B cell (primary cell): ENCODE measurements around the gene TMC6. TPM values are rescaled to one million over a fixed set of nuclear protein-coding genes. Genes with fewer than 3 reads are reported as not detected.
A peak's percentile ranks its signal among the peaks of the same experiment; 100 is the strongest.

Experiments
- ATAC-seq: fragments of 200-7000 bp; cut with Tn5 transposase; one replicate; pipeline ENCODE4 v1.10.0; 2021; ENCODE audit warnings: low read depth, mild to moderate bottlenecking, moderate number of reproducible peaks, moderate library complexity
- CTCF ChIA-PET: fragments of 350-600 bp; sonication (Branson Sonifier 250); formaldehyde crosslinking; loops from one replicate; lab custom pipeline; 2021; ENCODE audit warnings: antibody characterized with exemption, inconsistent platforms; lab: Charles Lee
- POLR2A ChIA-PET: fragments of 350-600 bp; sonication (Branson Sonifier 250); formaldehyde crosslinking; loops from one replicate; lab custom pipeline; 2021; ENCODE audit warnings: antibody characterized with exemption; lab: Charles Lee
- DNase-seq: peaks from one replicate; pipeline ENCODE4 v3.0.0; 2013
- H2AFZ ChIP-seq: 2 replicates; pipeline ENCODE4 v1.6.1; 2012; ENCODE audit warnings: mild to moderate bottlenecking, low read depth, low read length; ENCODE audit not compliant: insufficient read depth, poor library complexity, severe bottlenecking
- H3K27ac ChIP-seq, 2 donors: 1 replicate in 1 of 2; 2 replicates in 1 of 2; pipeline ENCODE4 v1.5.1; 2012 to 2013; ENCODE audit warnings: low read length in 2 of 2, mild to moderate bottlenecking in 2 of 2, moderate library complexity in 1 of 2
- H3K27me3 ChIP-seq, 4 experiments: fragments of 200-600 bp in 1 of 4; sonication (generic) in 1 of 4; replicated peaks in 1 of 4; 1 replicate in 2 of 4; 2 replicates in 2 of 4; pipeline versions ENCODE4 v1.6.1 to v1.7.0; 2013 to 2016; ENCODE audit warnings: low read length in 3 of 4, mild to moderate bottlenecking in 2 of 4, mixed read lengths in 1 of 4, moderate library complexity in 1 of 4; ENCODE audit not compliant: insufficient read depth in 4 of 4, control insufficient read depth in 3 of 4; ENCODE audit errors: control extremely low read depth in 1 of 4
- H3K36me3 ChIP-seq, 2 experiments: replicated peaks in 1 of 2; 1 replicate in 1 of 2; 2 replicates in 1 of 2; pipeline versions ENCODE4 v1.6.1 to v1.7.1; 2013; ENCODE audit warnings: low read length in 1 of 2; ENCODE audit not compliant: insufficient read depth in 2 of 2, control insufficient read depth in 1 of 2; ENCODE audit errors: control extremely low read depth in 1 of 2, extremely low read depth in 1 of 2
- H3K4me1 ChIP-seq, 2 donors: fragments of 200-600 bp in 1 of 2; sonication (generic) in 1 of 2; 1 replicate in 1 of 2; 2 replicates in 1 of 2; pipeline versions ENCODE4 v1.5.1 to v1.6.1; 2013 to 2017; ENCODE audit warnings: low read length in 2 of 2; ENCODE audit not compliant: control insufficient read depth in 2 of 2, insufficient read depth in 2 of 2
- H3K4me2 ChIP-seq: replicated peaks from 2 replicates; pipeline ENCODE3; 2012; ENCODE audit warnings: mild to moderate bottlenecking, low read depth, low read length; ENCODE audit not compliant: poor library complexity, severe bottlenecking
- H3K4me3 ChIP-seq, 5 experiments: fragments of 200-600 bp in 1 of 5; sonication (generic) in 1 of 5; 1 replicate in 3 of 5; 2 replicates in 2 of 5; pipeline versions ENCODE4 v1.5.1 to v1.7.0; 2011 to 2016; ENCODE audit warnings: low read length in 4 of 5, mild to moderate bottlenecking in 4 of 5, low read depth in 2 of 5, control low read depth in 1 of 5, moderate library complexity in 1 of 5; ENCODE audit not compliant: insufficient read depth in 1 of 5; ENCODE audit errors: control extremely low read depth in 1 of 5, extremely low read depth in 1 of 5
- H3K79me2 ChIP-seq: fragments of 200-600 bp; sonication (generic); one replicate; pipeline ENCODE4 v1.6.0; 2016; ENCODE audit warnings: low read length; ENCODE audit not compliant: control insufficient read depth, insufficient read depth
- H3K9ac ChIP-seq: fragments of 200-600 bp; sonication (generic); 2 replicates; pipeline ENCODE4 v1.6.1; 2017; ENCODE audit warnings: mild to moderate bottlenecking, low read length, moderate library complexity
- H3K9me3 ChIP-seq, 3 donors: one replicate each; pipeline versions ENCODE4 v1.6.1 to v1.7.1; 2013; ENCODE audit warnings: low read length in 2 of 3; ENCODE audit not compliant: control insufficient read depth in 2 of 3, insufficient read depth in 1 of 3; ENCODE audit errors: control extremely low read depth in 1 of 3
- H4K20me1 ChIP-seq: 2 replicates; pipeline ENCODE4 v1.6.0; 2012; ENCODE audit warnings: mild to moderate bottlenecking, low read length; ENCODE audit not compliant: insufficient read depth, control insufficient read depth, poor library complexity, severe bottlenecking
- H3K27ac Mint-ChIP-seq: one replicate; pipeline ENCODE4 v1.8.0; 2021; ENCODE audit warnings: mixed read lengths
- H3K27me3 Mint-ChIP-seq: one replicate; pipeline ENCODE4 v1.8.0; 2021; ENCODE audit warnings: mixed read lengths
- H3K4me1 Mint-ChIP-seq: one replicate; pipeline ENCODE4 v1.8.0; 2021; ENCODE audit warnings: mixed read lengths
- H3K4me3 Mint-ChIP-seq: one replicate; pipeline ENCODE4 v1.8.0; 2021; ENCODE audit warnings: mixed read lengths
- H3K9me3 Mint-ChIP-seq: one replicate; pipeline ENCODE4 v1.8.0; 2022; ENCODE audit warnings: mixed read lengths; ENCODE audit not compliant: insufficient read depth
- CTCF ChIP-seq: fragments of 200-600 bp; IDR thresholded peaks from one replicate; pipeline ENCODE4 v1.8.0; 2022; ENCODE audit warnings: antibody characterized with exemption, mild to moderate bottlenecking
- EZH2 ChIP-seq: IDR thresholded peaks from 2 replicates; pipeline ENCODE4 v1.6.1; 2012; ENCODE audit warnings: borderline replicate concordance, low read depth, mild to moderate bottlenecking, moderate library complexity, low read length; ENCODE audit not compliant: insufficient read depth, poor library complexity, severe bottlenecking
- WGBS: methylation state at CpG from one replicate; pipeline ENCODE4 v1.1.5; 2013; ENCODE audit warnings: missing lambda C conversion rate; ENCODE audit not compliant: insufficient coverage; 5-methylcytosine and 5-hydroxymethylcytosine counted together
- intact Hi-C: fragments of 100-400 bp; cut with micrococcal nuclease; formaldehyde crosslinking; loops from one replicate; pipeline ENCODE4 v1.10.0; 2022
- polyA plus RNA-seq: library from polyadenylated mRNA; depleted of rRNA; stranded (reverse); fragments of >200 nt; gene quantifications from 2 replicates; pipeline ENCODE4 v1.2.3, GENCODE V29; 2012
- total RNA-seq, 2 donors: library from RNA; stranded (reverse); fragments of 120-200 nt in 1 of 2; gene quantifications; 1 replicate in 1 of 2; 2 replicates in 1 of 2; pipeline versions ENCODE4 v1.2.3 to v1.2.4, GENCODE V29; 2013 to 2022

Gene TMC6
- total and polyA plus RNA-seq, 2 donors (not counting 1 experiment from before 2014, with no cell fraction given) = 374 to 891 TPM

- H3K4me2 ChIP-seq = no peak overlapping the region
- H3K36me3 ChIP-seq = peaks cover 2 to 73% of the 10 kb centered on the region in 2 experiments
- ChIA-PET CTCF (interaction anchor here (2.4 to 10.9 kb wide), 2 partner anchors 70 to 144 kb away, joined by 5 to 142 read pairs; no protein-coding TSS in a partner anchor), POLR2A (no interaction called here)
- no peaks in the 10 kb centered on the region for H3K79me2 ChIP-seq
- no peak overlapping the region for H3K4me3 Mint-ChIP-seq
- H3K9me3 ChIP-seq = no peaks in the 10 kb centered on the region
- H3K27me3 Mint-ChIP-seq = no peaks in the 10 kb centered on the region
- H3K4me3 ChIP-seq = no peak overlapping the region
- H2AFZ ChIP-seq = no peak overlapping the region
- peaks cover 55% of the 10 kb centered on the region for H4K20me1 ChIP-seq
- H3K4me1 Mint-ChIP-seq = peaks cover 4% of the 10 kb centered on the region
- 90% methylated on average over 4 of the region's 10 CpGs for WGBS
- TF ChIP-seq CTCF = no peak
- TF ChIP-seq EZH2 = no peak
- H3K9me3 Mint-ChIP-seq = no peaks in the 10 kb centered on the region
- DNase-seq = no peak
- H3K27ac Mint-ChIP-seq = peak overlapping the region; percentile 41
- H3K27ac ChIP-seq = no peak overlapping the region
- H3K9ac ChIP-seq = no peak overlapping the region
- no peak for ATAC-seq
- peaks cover 1 to 3% of the 10 kb centered on the region in 2 donors for H3K4me1 ChIP-seq
- H3K27me3 ChIP-seq = no peaks in the 10 kb centered on the region
- intact Hi-C loops = no loop called here
Observed at GRCh38 chr17:78107457-78107856, 21.1 kb downstream of the TMC6 start.

DNA sequence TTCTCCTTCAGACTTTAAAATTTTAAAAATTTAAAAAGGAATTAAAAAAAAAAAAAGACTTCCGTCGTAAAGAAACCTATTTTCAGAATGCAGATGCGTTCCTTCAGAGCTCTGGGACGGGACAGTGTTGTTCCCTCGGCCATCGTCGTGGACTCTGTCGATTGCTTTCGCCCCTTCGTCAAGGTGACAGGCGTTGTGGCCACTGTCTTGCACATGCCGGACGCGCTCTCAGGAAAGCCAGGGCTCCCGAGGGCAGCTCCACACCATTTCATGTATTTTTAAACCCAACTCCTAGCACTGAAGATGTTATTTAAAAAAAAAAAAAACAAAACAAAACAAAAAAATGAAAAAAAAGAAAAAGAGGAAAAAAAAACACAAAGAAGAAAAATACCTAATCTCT, 22.3 kb downstream of the TMC6 start:
- H3K9me3 Mint-ChIP-seq = no peaks in the 10 kb centered on the region
- intact Hi-C loops = no loop called here
- H3K27ac ChIP-seq = no peak overlapping the region
- POLR2A ChIA-PET = interaction anchor here (0.7 kb wide), 1 partner anchor 276 kb away, joined by 4 read pairs; no protein-coding TSS in a partner anchor
- H3K79me2 ChIP-seq = no peaks in the 10 kb centered on the region
- H3K27ac Mint-ChIP-seq = no peak overlapping the region
- ATAC-seq (no peak), DNase-seq (no peak)
- H3K9ac ChIP-seq = no peak overlapping the region
- no peak for TF ChIP-seq CTCF
- no peak for TF ChIP-seq EZH2
- no peaks in the 10 kb centered on the region for H3K27me3 Mint-ChIP-seq
- H4K20me1 ChIP-seq = peaks cover 43% of the 10 kb centered on the region
- CTCF ChIA-PET = interaction anchor here (0.8 to 10.9 kb wide), 7 partner anchors 14 to 316 kb away, joined by 3 to 142 read pairs (median 5); no protein-coding TSS in a partner anchor
- 99% methylated on average over 8 of the region's 15 CpGs for WGBS
- H3K4me2 ChIP-seq = no peak overlapping the region
- H3K36me3 ChIP-seq = peaks cover 2 to 72% of the 10 kb centered on the region in 2 experiments
- H2AFZ ChIP-seq = no peak overlapping the region
- peaks cover under 1% of the 10 kb centered on the region for H3K4me1 Mint-ChIP-seq
- no peaks in the 10 kb centered on the region for H3K9me3 ChIP-seq
- no peak overlapping the region for H3K4me3 Mint-ChIP-seq
- H3K4me1 ChIP-seq = no peaks in the 10 kb centered on the region
- no peaks in the 10 kb centered on the region for H3K27me3 ChIP-seq
- no peak overlapping the region for H3K4me3 ChIP-seq
